CD8-positive, alpha-beta memory T cell (primary cell): ENCODE results near the gene SIT1. TPM values are rescaled to one million over a fixed set of nuclear protein-coding genes. Genes with fewer than 3 reads are reported as not detected.

Experiments used
- CTCF ChIA-PET: fragments of 350-600 bp; sonication (Branson Sonifier 250); formaldehyde crosslinking; loops from one replicate; lab custom pipeline; 2021; ENCODE audit warnings: antibody characterized with exemption; lab: Charles Lee
- POLR2A ChIA-PET: fragments of 350-600 bp; sonication (Branson Sonifier 250); formaldehyde crosslinking; loops from one replicate; lab custom pipeline; 2021; ENCODE audit warnings: antibody characterized with exemption; lab: Charles Lee
- DNase-seq, 5 donors: peaks; one replicate each; pipeline versions ENCODE4 v3.0.0 to v3.0.0-alpha.2; 2020 to 2022; ENCODE audit warnings: mixed read lengths in 1 of 5
- H3K27ac ChIP-seq: one replicate; pipeline ENCODE4 v1.7.0; 2013; ENCODE audit warnings: low read depth, mild to moderate bottlenecking, low read length, moderate library complexity
- H3K27me3 ChIP-seq: 2 replicates; pipeline ENCODE4 v1.7.0; 2013; ENCODE audit warnings: low read length, mild to moderate bottlenecking; ENCODE audit not compliant: insufficient read depth, poor library complexity, severe bottlenecking
- H3K36me3 ChIP-seq: 2 replicates; pipeline ENCODE4 v1.7.0; 2013; ENCODE audit warnings: mild to moderate bottlenecking, low read length, moderate library complexity; ENCODE audit not compliant: insufficient read depth
- H3K4me1 ChIP-seq: 2 replicates; pipeline ENCODE4 v1.7.0; 2013; ENCODE audit warnings: mild to moderate bottlenecking, low read length, moderate library complexity; ENCODE audit not compliant: insufficient read depth
- H3K4me3 ChIP-seq: 2 replicates; pipeline ENCODE4 v1.7.0; 2013; ENCODE audit warnings: mild to moderate bottlenecking, low read length
- H3K9me3 ChIP-seq: 2 replicates; pipeline ENCODE4 v1.7.0; 2013; ENCODE audit warnings: mild to moderate bottlenecking, low read length
- H3K27ac Mint-ChIP-seq, 8 donors: one replicate each; pipeline ENCODE4 v1.8.0; 2020 to 2021; ENCODE audit warnings: mixed read lengths in 8 of 8, mild to moderate bottlenecking in 6 of 8, inconsistent platforms in 3 of 8, moderate library complexity in 3 of 8
- H3K27me3 Mint-ChIP-seq, 2 donors: one replicate each; pipeline ENCODE4 v1.8.0; 2020 to 2021; ENCODE audit warnings: mixed read lengths in 2 of 2, mild to moderate bottlenecking in 1 of 2, moderate library complexity in 1 of 2
- H3K36me3 Mint-ChIP-seq, 3 donors: one replicate each; pipeline ENCODE4 v1.8.0; 2020 to 2021; ENCODE audit warnings: mixed read lengths in 3 of 3, inconsistent platforms in 1 of 3, mild to moderate bottlenecking in 1 of 3
- H3K4me1 Mint-ChIP-seq, 3 donors: one replicate each; pipeline ENCODE4 v1.8.0; 2020 to 2021; ENCODE audit warnings: mixed read lengths in 3 of 3, inconsistent platforms in 1 of 3, mild to moderate bottlenecking in 1 of 3
- H3K4me3 Mint-ChIP-seq, 7 donors: one replicate each; pipeline ENCODE4 v1.8.0; 2020 to 2021; ENCODE audit warnings: mixed read lengths in 7 of 7, mild to moderate bottlenecking in 6 of 7, moderate library complexity in 4 of 7, inconsistent platforms in 2 of 7
- H3K9me3 Mint-ChIP-seq, 5 donors: one replicate each; pipeline ENCODE4 v1.8.0; 2020 to 2022; ENCODE audit warnings: mixed read lengths in 5 of 5, mild to moderate bottlenecking in 3 of 5, moderate library complexity in 2 of 5, inconsistent platforms in 1 of 5
- polyA plus RNA-seq: library from polyadenylated mRNA; unstranded; fragments of 300-500 nt; fragmentation: Illumina TruSeq; gene quantifications from one replicate; pipeline ENCODE4 v1.2.3, GENCODE V29; 2021
- total RNA-seq, 2 experiments: library from RNA; stranded (reverse); gene quantifications; one replicate each; pipeline ENCODE4 v1.2.3, GENCODE V29; 2021

The SIT1 gene
- total and polyA plus RNA-seq, 3 experiments from 2014 or later: 43.1 to 196 (median 43.1) TPM

- Mint-ChIP-seq H3K4me1 (peaks cover 0 to 4% (median 3%) of the 10 kb centered on the region in 3 donors), H3K4me3 (peak overlapping the region in 1 of 7 donors; percentile 59), H3K36me3 (peaks cover 0 to 1% (median 0%) of the 10 kb centered on the region in 3 donors), H3K27ac (peak overlapping the region in 4 of 8 donors; percentile 13 to 84 (median 50)), H3K27me3 (no peaks in the 10 kb centered on the region), H3K9me3 (no peaks in the 10 kb centered on the region)
- no peak overlapping the region for H3K27ac ChIP-seq
- no peaks in the 10 kb centered on the region for H3K36me3 ChIP-seq
- DNase-seq: no peak
- H3K9me3 ChIP-seq: no peaks in the 10 kb centered on the region
- ChIA-PET POLR2A (interaction anchor here (0.6 kb wide), 1 partner anchor 12 kb away, joined by 4 read pairs; no protein-coding TSS in a partner anchor), CTCF (interaction anchor here (1.0 to 3.9 kb wide), 4 partner anchors 14 to 36 kb away, joined by 3 to 31 read pairs (median 5); partner anchors contain the start of genes CCDC107 and RMRP)
- no peaks in the 10 kb centered on the region for H3K27me3 ChIP-seq
- H3K4me3 ChIP-seq: no peak overlapping the region
- H3K4me1 ChIP-seq: no peaks in the 10 kb centered on the region
These were observed 32.0 kb upstream of the SIT1 start for GRCh38 chr9:35682520-35683315.

DNA sequence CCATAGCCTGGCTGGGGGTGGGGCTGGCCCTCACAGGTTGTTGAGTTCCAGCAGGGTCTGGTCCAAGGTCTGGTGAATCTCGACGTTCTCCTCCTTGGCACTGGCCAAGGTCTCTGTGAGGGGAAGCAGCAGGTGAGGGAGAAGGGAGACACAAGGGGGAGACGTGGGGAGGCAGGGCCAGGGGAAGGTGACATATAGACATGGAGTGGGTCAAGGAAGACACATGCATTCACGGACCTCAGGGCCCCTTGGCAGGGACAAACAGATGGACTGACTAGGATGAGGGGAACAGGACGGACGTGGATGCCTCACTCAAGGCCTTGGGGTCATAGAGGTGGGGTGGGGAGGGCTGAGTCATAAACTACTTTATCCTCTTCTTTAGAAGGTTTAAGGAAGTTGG, 31.3 kb upstream of the SIT1 start:
- H3K27ac Mint-ChIP-seq: peak overlapping the region in 3 of 8 donors; percentile 64 to 79 (median 69)
- no peak overlapping the region for H3K4me3 ChIP-seq
- no peak overlapping the region for H3K4me3 Mint-ChIP-seq
- H3K9me3 Mint-ChIP-seq: no peaks in the 10 kb centered on the region
- H3K27me3 ChIP-seq: no peaks in the 10 kb centered on the region
- no peaks in the 10 kb centered on the region for H3K36me3 ChIP-seq
- peaks cover 0 to 1% (median 0%) of the 10 kb centered on the region in 3 donors for H3K36me3 Mint-ChIP-seq
- H3K4me1 Mint-ChIP-seq: peaks cover under 1 to 4% (median under 1%) of the 10 kb centered on the region in 3 donors
- peaks cover 0 to 3% of the 10 kb centered on the region in 2 donors for H3K27me3 Mint-ChIP-seq
- ChIA-PET POLR2A (no interaction called here), CTCF (no interaction called here)
- H3K9me3 ChIP-seq: no peaks in the 10 kb centered on the region
- no peak for DNase-seq
- H3K4me1 ChIP-seq: no peaks in the 10 kb centered on the region
- H3K27ac ChIP-seq: no peak overlapping the region

DNA sequence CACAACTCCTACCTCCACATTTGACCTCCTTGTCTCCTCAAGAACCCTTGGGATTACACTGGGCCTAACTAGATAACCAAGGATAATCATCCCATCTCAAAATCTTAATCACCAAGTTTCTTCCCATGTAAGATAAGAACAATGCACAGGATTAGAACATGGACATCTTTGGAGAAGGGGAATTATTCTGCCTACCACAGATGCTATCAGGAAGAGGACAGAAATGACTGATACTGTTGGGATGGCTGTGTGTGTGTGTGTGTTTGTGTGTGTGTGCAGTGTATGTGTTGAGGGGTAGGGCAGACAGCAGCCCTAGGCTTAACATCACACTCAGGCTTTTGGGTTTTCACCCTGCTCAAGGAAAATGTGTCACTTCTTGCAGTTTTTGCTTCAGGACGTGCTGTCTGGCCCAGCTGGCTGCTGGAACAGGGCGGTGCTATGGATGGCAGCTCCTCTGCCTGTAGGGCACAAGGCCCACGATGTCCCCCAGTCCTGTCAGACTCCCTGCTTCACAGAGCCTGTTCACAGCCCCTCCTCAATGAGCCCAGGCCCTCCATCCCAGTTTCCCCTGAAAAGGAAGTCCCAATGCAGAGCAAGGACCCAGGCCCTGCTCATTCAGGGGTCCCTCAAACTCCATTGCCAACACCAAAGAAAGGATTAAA, 30.7 kb upstream of the SIT1 start:
- no peak overlapping the region for H3K4me3 Mint-ChIP-seq
- H3K36me3 Mint-ChIP-seq: peaks cover 0 to 1% (median 0%) of the 10 kb centered on the region in 3 donors
- POLR2A ChIA-PET: no interaction called here
- peak overlapping the region in 2 of 8 donors; percentile 64 to 65 for H3K27ac Mint-ChIP-seq
- H3K4me1 Mint-ChIP-seq: peaks cover 2 to 8% (median 4%) of the 10 kb centered on the region in 3 donors
- H3K9me3 ChIP-seq: no peaks in the 10 kb centered on the region
- no peak overlapping the region for H3K4me3 ChIP-seq
- H3K36me3 ChIP-seq: no peaks in the 10 kb centered on the region
- peaks cover 4% of the 10 kb centered on the region in 2 donors for H3K27me3 Mint-ChIP-seq
- no peak overlapping the region for H3K27ac ChIP-seq
- H3K9me3 Mint-ChIP-seq: no peaks in the 10 kb centered on the region
- H3K4me1 ChIP-seq: no peaks in the 10 kb centered on the region
- DNase-seq: no peak
- CTCF ChIA-PET: interaction anchor here (0.6 to 1.4 kb wide), 2 partner anchors 70 to 1539 kb away, joined by 3 read pairs; no protein-coding TSS in a partner anchor
- no peaks in the 10 kb centered on the region for H3K27me3 ChIP-seq

DNA sequence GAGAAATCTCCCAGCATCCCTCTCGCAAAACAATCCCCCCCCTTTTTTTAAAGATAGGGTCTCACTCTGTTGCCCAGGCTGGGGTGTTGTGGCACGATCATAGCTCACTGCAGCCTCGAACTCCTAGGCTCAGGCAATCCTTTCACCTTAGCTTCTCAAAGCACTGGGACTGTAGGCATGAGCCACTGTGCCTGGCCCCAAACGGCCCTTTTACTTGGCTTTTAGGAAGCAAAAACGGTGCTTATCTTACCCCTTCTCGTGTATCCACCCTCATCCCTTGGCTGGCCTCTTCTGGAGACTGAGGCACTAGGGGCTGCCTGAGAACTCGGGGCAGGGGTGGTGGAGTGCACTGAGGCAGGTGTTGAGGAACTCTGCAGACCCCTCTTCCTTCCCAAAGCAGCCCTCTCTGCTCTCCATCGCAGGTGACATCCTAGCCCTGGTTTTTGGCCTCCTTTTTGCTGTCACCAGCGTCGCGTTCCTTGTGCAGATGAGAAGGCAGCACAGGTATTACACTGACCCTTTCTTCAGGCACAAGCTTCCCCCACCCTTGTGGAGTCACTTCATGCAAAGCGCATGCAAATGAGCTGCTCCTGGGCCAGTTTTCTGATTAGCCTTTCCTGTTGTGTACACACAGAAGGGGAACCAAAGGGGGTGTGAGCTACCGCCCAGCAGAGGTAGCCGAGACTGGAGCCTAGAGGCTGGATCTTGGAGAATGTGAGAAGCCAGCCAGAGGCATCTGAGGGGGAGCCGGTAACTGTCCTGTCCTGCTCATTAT, 29.8 kb upstream of the SIT1 start:
- H3K9me3 Mint-ChIP-seq: no peaks in the 10 kb centered on the region
- Histone ChIP-seq H3K9me3 (no peaks in the 10 kb centered on the region), H3K36me3 (no peaks in the 10 kb centered on the region), H3K4me3 (no peak overlapping the region), H3K27ac (no peak overlapping the region), H3K4me1 (no peaks in the 10 kb centered on the region), H3K27me3 (no peaks in the 10 kb centered on the region)
- no peak for DNase-seq
- H3K36me3 Mint-ChIP-seq: peaks cover 0 to 1% (median 0%) of the 10 kb centered on the region in 3 donors
- CTCF ChIA-PET: interaction anchor here (0.6 to 1.4 kb wide), 4 partner anchors 16 to 1538 kb away, joined by 3 to 4 read pairs (median 3); partner anchors contain the start of genes CREB3 and TLN1
- peaks cover 7 to 8% of the 10 kb centered on the region in 2 donors for H3K27me3 Mint-ChIP-seq
- no peak overlapping the region for H3K27ac Mint-ChIP-seq
- peaks cover 5 to 12% (median 11%) of the 10 kb centered on the region in 3 donors for H3K4me1 Mint-ChIP-seq
- H3K4me3 Mint-ChIP-seq: no peak overlapping the region
- POLR2A ChIA-PET: no interaction called here

- Histone ChIP-seq H3K27ac (no peak overlapping the region), H3K36me3 (no peaks in the 10 kb centered on the region), H3K9me3 (no peaks in the 10 kb centered on the region), H3K4me3 (no peak overlapping the region), H3K27me3 (no peaks in the 10 kb centered on the region), H3K4me1 (no peaks in the 10 kb centered on the region)
- no peak for DNase-seq
- peaks cover 5 to 15% (median 12%) of the 10 kb centered on the region in 3 donors for H3K4me1 Mint-ChIP-seq
- POLR2A ChIA-PET: no interaction called here
- H3K9me3 Mint-ChIP-seq: no peaks in the 10 kb centered on the region
- no peak overlapping the region for H3K27ac Mint-ChIP-seq
- H3K27me3 Mint-ChIP-seq: peaks cover 8 to 10% of the 10 kb centered on the region in 2 donors
- H3K36me3 Mint-ChIP-seq: peaks cover 0 to 1% (median 0%) of the 10 kb centered on the region in 3 donors
- H3K4me3 Mint-ChIP-seq: no peak overlapping the region
- CTCF ChIA-PET: interaction anchor here (0.9 to 1.4 kb wide), 3 partner anchors 17 to 68 kb away, joined by 3 to 4 read pairs (median 3); partner anchors contain the start of genes CREB3 and TLN1
These were observed 29.1 kb upstream of the SIT1 start for GRCh38 chr9:35679766-35680330.

DNA sequence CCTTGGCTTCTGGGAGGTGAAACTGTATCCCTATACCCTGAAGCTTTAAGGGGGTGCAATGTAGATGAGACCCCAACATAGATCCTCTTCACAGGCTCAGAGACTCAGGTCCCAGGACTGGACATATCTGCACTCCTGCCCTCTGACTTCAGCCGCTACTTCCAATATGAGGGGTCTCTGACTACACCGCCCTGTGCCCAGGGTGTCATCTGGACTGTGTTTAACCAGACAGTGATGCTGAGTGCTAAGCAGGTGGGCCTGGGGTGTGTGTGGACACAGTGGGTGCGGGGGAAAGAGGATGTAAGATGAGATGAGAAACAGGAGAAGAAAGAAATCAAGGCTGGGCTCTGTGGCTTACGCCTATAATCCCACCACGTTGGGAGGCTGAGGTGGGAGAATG, 28.4 kb upstream of the SIT1 start:
- no peak overlapping the region for H3K27ac ChIP-seq
- ChIA-PET CTCF (no interaction called here), POLR2A (no interaction called here)
- peaks cover 10 to 20% (median 20%) of the 10 kb centered on the region in 3 donors for H3K4me1 Mint-ChIP-seq
- no peaks in the 10 kb centered on the region for H3K36me3 Mint-ChIP-seq
- H3K9me3 ChIP-seq: no peaks in the 10 kb centered on the region
- H3K27me3 Mint-ChIP-seq: peaks cover 11 to 13% of the 10 kb centered on the region in 2 donors
- no peaks in the 10 kb centered on the region for H3K4me1 ChIP-seq
- H3K36me3 ChIP-seq: no peaks in the 10 kb centered on the region
- H3K27me3 ChIP-seq: no peaks in the 10 kb centered on the region
- H3K4me3 Mint-ChIP-seq: no peak overlapping the region
- no peaks in the 10 kb centered on the region for H3K9me3 Mint-ChIP-seq
- DNase-seq: no peak
- peak overlapping the region in 1 of 8 donors; percentile 42 for H3K27ac Mint-ChIP-seq
- no peak overlapping the region for H3K4me3 ChIP-seq

- peak in 4 of 5 donors; percentile 25 to 69 (median 33) for DNase-seq
- peaks cover 11 to 20% (median 20%) of the 10 kb centered on the region in 3 donors for H3K4me1 Mint-ChIP-seq
- no peaks in the 10 kb centered on the region for H3K36me3 ChIP-seq
- peak overlapping the region in 6 of 7 donors; percentile 71 to 87 (median 79) for H3K4me3 Mint-ChIP-seq
- no peak overlapping the region for H3K4me3 ChIP-seq
- no peaks in the 10 kb centered on the region for H3K36me3 Mint-ChIP-seq
- no peak overlapping the region for H3K27ac ChIP-seq
- H3K4me1 ChIP-seq: no peaks in the 10 kb centered on the region
- H3K9me3 ChIP-seq: no peaks in the 10 kb centered on the region
- peaks cover 11 to 13% of the 10 kb centered on the region in 2 donors for H3K27me3 Mint-ChIP-seq
- H3K27me3 ChIP-seq: no peaks in the 10 kb centered on the region
- ChIA-PET POLR2A (interaction anchor here (0.9 kb wide), 1 partner anchor 18 kb away, joined by 3 read pairs; the partner anchor contains the start of genes CCDC107 and RMRP), CTCF (interaction anchor here (1.3 to 4.3 kb wide), 4 partner anchors 11 to 29 kb away, joined by 5 to 20 read pairs (median 10); partner anchors contain the start of genes ARHGEF39, CCDC107 and RMRP)
- H3K9me3 Mint-ChIP-seq: no peaks in the 10 kb centered on the region
- H3K27ac Mint-ChIP-seq: peak overlapping the region in 1 of 8 donors; percentile 80
These were observed 25.1 kb upstream of the SIT1 start for GRCh38 chr9:35675732-35676392.
